ENCODE data around the gene GLT1D1.

GRCh38 chr12:128916425-128916824 is 63.1 kb downstream of the GLT1D1 start:
- no peak for TF ChIP-seq MAX (IDR thresholded peaks at IDR 0.05)
- TF ChIP-seq YY1 (IDR thresholded peaks at IDR 0.05; ENCODE audit: low read depth) = no peak
- TF ChIP-seq REST (IDR thresholded peaks at IDR 0.05; ENCODE audit: low read depth) = no peak
- TF ChIP-seq USF1 (IDR thresholded peaks at IDR 0.05) = no peak
- TF ChIP-seq CREB1 (IDR thresholded peaks at IDR 0.05; ENCODE audit: low read depth) = no peak
- no peak for TF ChIP-seq NFIC (IDR thresholded peaks at IDR 0.05)
- TF ChIP-seq RAD21 (IDR thresholded peaks at IDR 0.05; ENCODE audit: low read depth) = no peak
- no peak for TF ChIP-seq FOXM1 (IDR thresholded peaks at IDR 0.05; ENCODE audit: borderline replicate concordance, low read depth)
- TF ChIP-seq CEBPB (IDR thresholded peaks at IDR 0.05) = no peak
- TF ChIP-seq EP300 (IDR thresholded peaks at IDR 0.05; ENCODE audit: borderline replicate concordance) = no peak
- TF ChIP-seq TEAD4 (IDR thresholded peaks at IDR 0.05) = no peak
- TF ChIP-seq TAF1 (IDR thresholded peaks at IDR 0.05; ENCODE audit: low read depth) = no peak
- no peak for TF ChIP-seq ZBTB7A (IDR thresholded peaks at IDR 0.05; ENCODE audit: low read depth)
